GM12872 (cell line): ENCODE measurements around the gene TLX1.

Experiments
- TF ChIP-seq, protein P1 (sequence below): IDR thresholded peaks from 3 replicates; pipeline ENCODE4 v1.5.1; 2011; ENCODE audit warnings: low read depth, mild to moderate bottlenecking, low read length, moderate library complexity; ENCODE audit not compliant: insufficient read depth

TLX1 gene

GRCh38 chr10:101145750-101146391 is 14.8 kb downstream of the TLX1 start:
- TF ChIP-seq, protein P1, sequence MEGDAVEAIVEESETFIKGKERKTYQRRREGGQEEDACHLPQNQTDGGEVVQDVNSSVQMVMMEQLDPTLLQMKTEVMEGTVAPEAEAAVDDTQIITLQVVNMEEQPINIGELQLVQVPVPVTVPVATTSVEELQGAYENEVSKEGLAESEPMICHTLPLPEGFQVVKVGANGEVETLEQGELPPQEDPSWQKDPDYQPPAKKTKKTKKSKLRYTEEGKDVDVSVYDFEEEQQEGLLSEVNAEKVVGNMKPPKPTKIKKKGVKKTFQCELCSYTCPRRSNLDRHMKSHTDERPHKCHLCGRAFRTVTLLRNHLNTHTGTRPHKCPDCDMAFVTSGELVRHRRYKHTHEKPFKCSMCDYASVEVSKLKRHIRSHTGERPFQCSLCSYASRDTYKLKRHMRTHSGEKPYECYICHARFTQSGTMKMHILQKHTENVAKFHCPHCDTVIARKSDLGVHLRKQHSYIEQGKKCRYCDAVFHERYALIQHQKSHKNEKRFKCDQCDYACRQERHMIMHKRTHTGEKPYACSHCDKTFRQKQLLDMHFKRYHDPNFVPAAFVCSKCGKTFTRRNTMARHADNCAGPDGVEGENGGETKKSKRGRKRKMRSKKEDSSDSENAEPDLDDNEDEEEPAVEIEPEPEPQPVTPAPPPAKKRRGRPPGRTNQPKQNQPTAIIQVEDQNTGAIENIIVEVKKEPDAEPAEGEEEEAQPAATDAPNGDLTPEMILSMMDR = no peak

GRCh38 chr10:101146392-101147251 is 15.5 kb downstream of the TLX1 start:
- TF ChIP-seq, protein P1 = no peak

DNA sequence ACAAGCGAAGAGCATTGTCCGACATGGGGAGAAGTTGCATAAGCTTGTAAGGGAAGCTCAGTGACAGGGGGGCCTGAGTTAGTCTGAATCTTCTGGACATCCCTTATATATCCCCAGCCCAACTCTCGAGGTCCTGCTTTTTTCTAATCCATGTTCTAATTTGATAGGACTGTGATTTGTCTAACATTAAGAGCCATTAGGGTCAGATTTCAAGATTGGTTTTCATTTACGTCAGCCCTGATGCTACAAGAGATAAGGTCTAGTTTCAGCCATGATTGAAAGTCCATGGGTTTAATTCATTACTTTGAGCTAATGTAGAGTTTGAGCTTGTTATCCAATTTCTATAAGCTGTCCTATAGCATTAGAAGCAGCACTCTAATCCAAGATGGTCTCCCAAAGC is 20.3 kb downstream of the TLX1 start:
- TF ChIP-seq, protein P1 = no peak

GRCh38 chr10:101152316-101152715 is 21.2 kb downstream of the TLX1 start:
- TF ChIP-seq, protein P1 = no peak

- TF ChIP-seq, protein P1 = no peak
These were observed 24.8 kb downstream of the TLX1 start for GRCh38 chr10:101155896-101156295.

- TF ChIP-seq, protein P1 = no peak
These were observed 26.8 kb downstream of the TLX1 start for GRCh38 chr10:101157756-101158458.

DNA sequence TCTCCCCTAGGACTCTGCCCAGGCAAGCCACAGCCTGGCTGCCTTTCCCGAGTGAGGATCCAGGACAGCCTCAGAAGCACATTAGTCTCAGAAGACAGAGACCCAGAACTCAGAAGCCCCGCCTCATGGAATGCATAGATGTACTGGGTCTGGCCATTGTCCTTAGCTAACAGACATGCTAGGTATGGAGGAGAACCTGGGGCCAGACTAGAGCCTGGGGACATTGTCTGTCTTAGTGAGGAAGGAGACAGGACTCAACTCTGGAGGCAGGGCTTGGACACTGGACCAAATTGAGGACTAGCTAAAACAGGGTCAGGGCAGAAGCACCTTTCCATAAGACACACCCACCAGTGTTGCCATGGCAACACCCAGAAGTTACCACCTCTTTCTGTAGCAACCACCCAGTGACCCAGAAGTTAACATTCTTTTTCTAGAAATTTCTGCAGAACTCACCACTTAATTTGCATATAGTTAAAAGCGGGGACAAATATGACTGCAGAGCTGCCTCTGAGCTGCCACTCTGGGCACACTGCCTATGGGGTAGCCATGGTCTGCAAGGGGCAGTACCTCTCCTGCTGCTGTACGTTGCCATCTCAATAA is 27.5 kb downstream of the TLX1 start:
- TF ChIP-seq, protein P1 = no peak
